Measurements from ENCODE around the gene ACAD8. TPM values are rescaled to one million over a fixed set of nuclear protein-coding genes. Genes with fewer than 3 reads are reported as not detected.

The ACAD8 gene
- total and polyA plus RNA-seq, 10 of the 15 experiments (the other 5 are each of a cell fraction or from before 2014, with no cell fraction given) = 9.9 to 34.8 (median 22.2) TPM

DNA sequence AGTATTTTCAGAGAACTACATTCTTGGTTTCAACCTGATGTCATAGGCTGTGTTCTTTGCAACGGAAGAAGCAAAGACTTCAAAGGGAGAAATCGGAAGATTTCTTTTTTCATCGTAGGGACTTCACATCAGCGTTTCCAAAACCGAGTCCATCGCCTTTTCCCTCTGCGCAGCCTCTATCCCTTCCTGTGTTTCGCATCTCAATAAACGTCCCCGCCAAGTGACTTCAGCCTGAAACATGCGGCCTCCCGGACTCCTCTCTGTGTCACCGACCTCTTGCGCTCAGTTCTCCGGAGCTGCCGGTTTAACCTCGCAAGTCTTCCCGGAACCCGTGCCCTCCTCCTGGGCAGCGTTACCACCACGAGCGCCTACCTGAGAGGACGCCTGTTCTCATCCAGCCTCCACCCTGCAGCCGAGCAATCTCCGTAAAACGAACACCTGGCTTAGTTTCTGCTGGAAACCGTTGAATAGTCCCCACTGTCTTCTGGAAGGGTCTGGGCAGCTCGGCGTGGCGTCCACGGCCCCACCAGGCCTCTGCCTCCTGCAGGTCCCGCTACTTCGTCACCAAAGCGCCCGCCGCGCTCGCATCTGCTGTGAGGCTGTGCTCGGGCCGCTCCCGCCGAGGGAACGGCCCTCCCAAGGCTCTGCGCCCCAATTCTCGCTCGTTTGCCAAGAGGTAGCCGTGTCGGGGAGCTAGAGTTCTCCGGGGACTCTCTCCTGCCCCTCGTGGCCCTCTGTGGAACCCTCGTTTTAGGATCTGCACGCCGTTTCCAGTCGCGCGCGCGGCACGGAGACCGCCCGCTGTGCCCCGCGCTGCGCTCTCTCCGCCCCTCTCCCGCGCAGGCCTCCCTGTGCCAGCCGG lies 22.4 kb downstream of the ACAD8 start, which contains the start of gene GLB1L3:
Gene GLB1L3 (plus strand): TSS at position 846 of the 862 bp plus-strand sequence. CDS start 362 bp downstream, outside the sequence.
- no TSS peak for BruUV-seq (replicated peaks)
- H2AFZ ChIP-seq (ENCODE audit: control insufficient read depth, low read depth, low read length) = peak within 1 kb of the TSS; percentile 45
- 2% methylated on average over 66 of the region's 68 CpGs for WGBS (ENCODE audit: insufficient coverage, insufficient replicate concordance, low lambda C conversion rate, missing lambda C conversion rate)
- ChIA-PET RAD21 (ENCODE audit: unreplicated experiment) (interaction anchor here (0.9 kb wide), 1 partner anchor 51 kb away, joined by 3 read pairs; the partner anchor contains the start of genes NCAPD3 and VPS26B), POLR2A (no interaction called here), SMC1A (ENCODE audit: uncharacterized antibody, unreplicated experiment) (interaction anchor here (0.6 kb wide), 1 partner anchor 1838 kb away, joined by 3 read pairs; no protein-coding TSS in a partner anchor), CTCF (interaction anchor here (0.6 kb wide), 1 partner anchor 67 kb away, joined by 3 read pairs; no protein-coding TSS in a partner anchor)
- DNase-seq (ENCODE audit: low read depth, low spot score) = no peak
- peak within 1 kb of the TSS; percentile 81 for H3K4me2 ChIP-seq (ENCODE audit: control insufficient read depth, insufficient read depth)
- peaks cover 6% of the 10 kb centered on the region for H3K4me1 ChIP-seq (ENCODE audit: control insufficient read depth, insufficient read depth, low read length)
- in situ Hi-C loops (cut with MboI) = no loop called here
- no peaks in the 10 kb centered on the region for H4K20me1 ChIP-seq (ENCODE audit: control insufficient read depth, insufficient read depth)
- H3K36me3 ChIP-seq (ENCODE audit: control insufficient read depth in 2 of 2, insufficient read depth in 2 of 2, low read length in 1 of 2) = no peaks in the 10 kb centered on the region
- H3K79me2 ChIP-seq (ENCODE audit: control insufficient read depth, insufficient read depth, low read length) = no peaks in the 10 kb centered on the region
- FAIRE-seq = no peak
- ATAC-seq = peak; percentile 92
- no peaks in the 10 kb centered on the region; the same call in 2 of the 3 replicates for H3K9me3 ChIP-seq (replicated peaks; ENCODE audit: control insufficient read depth, insufficient read depth, low read length)
- intact Hi-C loops (cut with micrococcal nuclease; ENCODE audit: unreplicated experiment) = no loop called here
- peaks cover 10 to 25% of the 10 kb centered on the region in 2 experiments for H3K27me3 ChIP-seq (replicated peaks in 1 of 2; ENCODE audit: control insufficient read depth in 2 of 2, insufficient read depth in 2 of 2, low read length in 1 of 2)
- no peak within 1 kb of the TSS for H3K27ac ChIP-seq (ENCODE audit: control insufficient read depth, insufficient read depth)
- 0 out of 2 replicates have a peak within 1 kb of the TSS, but pooled peaks have one; percentile 12 for H3K9ac ChIP-seq (ENCODE audit: control insufficient read depth, insufficient read depth, low read length)
- H3K4me3 ChIP-seq = peak within 1 kb of the TSS; percentile 33; the same call in 1 of the 2 replicates
- TF ChIP-seq, protein P1, sequence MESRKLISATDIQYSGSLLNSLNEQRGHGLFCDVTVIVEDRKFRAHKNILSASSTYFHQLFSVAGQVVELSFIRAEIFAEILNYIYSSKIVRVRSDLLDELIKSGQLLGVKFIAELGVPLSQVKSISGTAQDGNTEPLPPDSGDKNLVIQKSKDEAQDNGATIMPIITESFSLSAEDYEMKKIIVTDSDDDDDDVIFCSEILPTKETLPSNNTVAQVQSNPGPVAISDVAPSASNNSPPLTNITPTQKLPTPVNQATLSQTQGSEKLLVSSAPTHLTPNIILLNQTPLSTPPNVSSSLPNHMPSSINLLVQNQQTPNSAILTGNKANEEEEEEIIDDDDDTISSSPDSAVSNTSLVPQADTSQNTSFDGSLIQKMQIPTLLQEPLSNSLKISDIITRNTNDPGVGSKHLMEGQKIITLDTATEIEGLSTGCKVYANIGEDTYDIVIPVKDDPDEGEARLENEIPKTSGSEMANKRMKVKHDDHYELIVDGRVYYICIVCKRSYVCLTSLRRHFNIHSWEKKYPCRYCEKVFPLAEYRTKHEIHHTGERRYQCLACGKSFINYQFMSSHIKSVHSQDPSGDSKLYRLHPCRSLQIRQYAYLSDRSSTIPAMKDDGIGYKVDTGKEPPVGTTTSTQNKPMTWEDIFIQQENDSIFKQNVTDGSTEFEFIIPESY (IDR thresholded peaks at IDR 0.05) = no peak
- no peak for TF ChIP-seq FOS (IDR thresholded peaks at IDR 0.05; ENCODE audit: borderline replicate concordance, extremely low read depth, insufficient read length)
- TF ChIP-seq SRF (IDR thresholded peaks at IDR 0.05; ENCODE audit: low read depth in 2 of 2, low read length in 2 of 2) = no peak
- TF ChIP-seq BACH1 (IDR thresholded peaks at IDR 0.05; ENCODE audit: borderline replicate concordance) = no peak
- no peak for TF ChIP-seq TBL1XR1 (IDR thresholded peaks at IDR 0.05; ENCODE audit: low read depth, low read length)
- peak; percentile 95 for TF ChIP-seq HDAC6 (IDR thresholded peaks at IDR 0.05; ENCODE audit: unreplicated experiment)
- no peak for TF ChIP-seq ZSCAN29 (IDR thresholded peaks at IDR 0.05)
- TF ChIP-seq NFIC (IDR thresholded peaks at IDR 0.05; ENCODE audit: low read depth, low read length) = peak; percentile 73; the same call in 1 of the 2 replicates
- TF ChIP-seq, protein P2, sequence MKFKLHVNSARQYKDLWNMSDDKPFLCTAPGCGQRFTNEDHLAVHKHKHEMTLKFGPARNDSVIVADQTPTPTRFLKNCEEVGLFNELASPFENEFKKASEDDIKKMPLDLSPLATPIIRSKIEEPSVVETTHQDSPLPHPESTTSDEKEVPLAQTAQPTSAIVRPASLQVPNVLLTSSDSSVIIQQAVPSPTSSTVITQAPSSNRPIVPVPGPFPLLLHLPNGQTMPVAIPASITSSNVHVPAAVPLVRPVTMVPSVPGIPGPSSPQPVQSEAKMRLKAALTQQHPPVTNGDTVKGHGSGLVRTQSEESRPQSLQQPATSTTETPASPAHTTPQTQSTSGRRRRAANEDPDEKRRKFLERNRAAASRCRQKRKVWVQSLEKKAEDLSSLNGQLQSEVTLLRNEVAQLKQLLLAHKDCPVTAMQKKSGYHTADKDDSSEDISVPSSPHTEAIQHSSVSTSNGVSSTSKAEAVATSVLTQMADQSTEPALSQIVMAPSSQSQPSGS (IDR thresholded peaks at IDR 0.05; ENCODE audit: low read length) = 0 out of 2 replicates have a peak, but pooled peaks have one; percentile 40
- no peak for TF ChIP-seq PAX5 (IDR thresholded peaks at IDR 0.05; ENCODE audit: borderline replicate concordance, low read depth, low read length)
- no peak for TF ChIP-seq PAX8 (IDR thresholded peaks at IDR 0.05)
- TF ChIP-seq WRNIP1 (IDR thresholded peaks at IDR 0.05; ENCODE audit: borderline replicate concordance, low read depth, low read length) = no peak
- no peak for TF ChIP-seq MTA3 (IDR thresholded peaks at IDR 0.05; ENCODE audit: borderline replicate concordance, low read length)
- TF ChIP-seq SIN3A (IDR thresholded peaks at IDR 0.05; ENCODE audit: low read depth, low read length) = no peak
- TF ChIP-seq CHD1 (IDR thresholded peaks at IDR 0.05; ENCODE audit: low read depth, low read length) = no peak
- TF ChIP-seq CEBPB (IDR thresholded peaks at IDR 0.05; ENCODE audit: borderline replicate concordance in 1 of 2, low read depth in 2 of 2, low read length in 2 of 2) = 0 out of 4 replicates have a peak, but pooled peaks of 1 of the 2 experiments have one; percentile 39
- TF ChIP-seq CBX3 (IDR thresholded peaks at IDR 0.05; ENCODE audit: borderline replicate concordance, low read depth) = no peak
- TF ChIP-seq KLF5 (IDR thresholded peaks at IDR 0.05; ENCODE audit: partially characterized antibody) = no peak
- TF ChIP-seq EED (IDR thresholded peaks at IDR 0.05; ENCODE audit: low read depth) = peak; percentile 74
- no peak for TF ChIP-seq BHLHE40 (IDR thresholded peaks at IDR 0.05; ENCODE audit: borderline replicate concordance in 1 of 2, low read depth in 2 of 2, low read length in 1 of 2)

Measured in GM12878 (cell line).